MV-4-11 (cell line): ENCODE data around the gene CER1.
"Not testable (repeated sequence)": the region's sequence is repeated elsewhere in the genome, so short reads cannot be mapped to it uniquely, and the experiment has no call there.

Experiments
- DNase-seq: peaks from one replicate; lab custom pipeline; 2025; lab: John Stamatoyannopoulos, UW

The CER1 gene

GRCh38 chr9:14715102-14715501 lies 7.4 kb downstream of the CER1 start:
- DNase-seq, result no peak

GRCh38 chr9:14713187-14713767 lies 9.3 kb downstream of the CER1 start:
- no peak for DNase-seq

- no peak for DNase-seq
Observed at GRCh38 chr9:14710804-14711203, 11.7 kb downstream of the CER1 start.

GRCh38 chr9:14706530-14707140 lies 15.9 kb downstream of the CER1 start:
- peak; percentile 81 for DNase-seq

GRCh38 chr9:14705079-14705478 lies 17.5 kb downstream of the CER1 start:
- no peak for DNase-seq

GRCh38 chr9:14704281-14704680 lies 18.3 kb downstream of the CER1 start:
- no peak for DNase-seq

GRCh38 chr9:14702200-14702720 lies 20.3 kb downstream of the CER1 start:
- DNase-seq, result no peak

GRCh38 chr9:14693251-14693861 lies 29.2 kb downstream of the CER1 start, which contains the start of gene ZDHHC21:
TSS of gene ZDHHC21 (minus strand) at chr9:14693432. CDS start at chr9:14674340, 19,092 bp downstream.
- DNase-seq, result peak; percentile 46

GRCh38 chr9:14692470-14693250 lies 29.9 kb downstream of the CER1 start:
- no peak for DNase-seq

- DNase-seq, result peak; percentile 2
Observed at GRCh38 chr9:14690948-14691730, 31.4 kb downstream of the CER1 start.

- DNase-seq, result no peak
Observed at GRCh38 chr9:14687042-14687719, 35.4 kb downstream of the CER1 start.

- DNase-seq, result no peak
Observed at GRCh38 chr9:14686168-14686567, 36.4 kb downstream of the CER1 start.

- not testable (repeated sequence) for DNase-seq
Observed at GRCh38 chr9:14682616-14683015, 39.9 kb downstream of the CER1 start.

- no peak for DNase-seq
Observed at GRCh38 chr9:14678776-14679175, 43.8 kb downstream of the CER1 start.

- no peak for DNase-seq
Observed at GRCh38 chr9:14677872-14678271, 44.7 kb downstream of the CER1 start.

- no peak for DNase-seq
Observed at GRCh38 chr9:14677396-14677795, 45.1 kb downstream of the CER1 start.

GRCh38 chr9:14674630-14675029 lies 47.9 kb downstream of the CER1 start:
- DNase-seq, result no peak

GRCh38 chr9:14671377-14671776 lies 51.2 kb downstream of the CER1 start:
- no peak for DNase-seq

GRCh38 chr9:14670718-14671117 lies 51.8 kb downstream of the CER1 start:
- no peak for DNase-seq
